Stimulated activated CD4-positive, alpha-beta T cell treated with anti-CD3 and anti-CD28 coated beads, Interleukin-4, amount 100 ng/mL, for 4 hours (primary cell): ENCODE data around the gene GDPD5.

Experiments used
- DNase-seq, 2 experiments: peaks; one replicate each; pipeline ENCODE4 v3.0.0-alpha.2; 2020

The GDPD5 gene

DNA sequence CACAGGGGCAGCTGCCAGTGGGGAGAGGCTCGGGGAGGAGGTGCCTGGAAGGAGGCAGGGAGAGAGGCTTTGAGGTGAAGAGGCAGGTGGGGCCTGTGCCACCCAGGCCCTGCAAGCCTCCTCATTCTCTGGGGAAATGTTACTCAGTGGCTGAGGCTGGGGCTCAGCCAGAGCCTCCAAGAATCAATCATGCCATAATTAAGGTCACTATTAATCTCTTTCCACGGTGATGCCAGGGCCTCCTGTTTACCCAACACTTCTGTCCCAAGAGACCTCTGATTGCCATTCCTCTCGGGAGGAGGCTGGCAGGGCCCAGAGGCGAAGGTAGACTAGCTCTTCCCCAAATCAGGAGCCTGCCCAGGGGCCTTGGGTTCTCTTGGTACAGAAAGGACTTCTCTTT is 38.4 kb downstream of the GDPD5 start:
- no peak for DNase-seq

DNA sequence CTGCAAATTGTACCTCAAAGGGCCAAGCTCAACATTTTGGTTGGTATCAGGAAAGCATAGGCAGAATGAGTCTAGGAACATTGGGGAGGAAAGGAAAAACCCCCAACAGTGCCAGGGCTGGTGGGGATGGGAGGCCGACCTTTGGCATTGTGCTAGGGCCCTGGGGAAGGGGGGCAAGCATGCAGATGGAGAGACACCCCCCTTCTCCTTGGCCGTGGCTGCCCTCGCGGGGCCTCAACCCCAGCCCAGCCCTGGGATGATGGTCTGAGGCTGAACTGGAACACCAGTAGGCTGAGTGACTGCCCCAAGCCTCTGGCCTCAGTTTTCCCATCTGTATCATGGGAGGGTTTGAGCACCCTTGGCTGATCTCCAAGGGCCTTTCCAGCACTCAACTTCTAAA is 40.0 kb downstream of the GDPD5 start:
- no peak for DNase-seq

DNA sequence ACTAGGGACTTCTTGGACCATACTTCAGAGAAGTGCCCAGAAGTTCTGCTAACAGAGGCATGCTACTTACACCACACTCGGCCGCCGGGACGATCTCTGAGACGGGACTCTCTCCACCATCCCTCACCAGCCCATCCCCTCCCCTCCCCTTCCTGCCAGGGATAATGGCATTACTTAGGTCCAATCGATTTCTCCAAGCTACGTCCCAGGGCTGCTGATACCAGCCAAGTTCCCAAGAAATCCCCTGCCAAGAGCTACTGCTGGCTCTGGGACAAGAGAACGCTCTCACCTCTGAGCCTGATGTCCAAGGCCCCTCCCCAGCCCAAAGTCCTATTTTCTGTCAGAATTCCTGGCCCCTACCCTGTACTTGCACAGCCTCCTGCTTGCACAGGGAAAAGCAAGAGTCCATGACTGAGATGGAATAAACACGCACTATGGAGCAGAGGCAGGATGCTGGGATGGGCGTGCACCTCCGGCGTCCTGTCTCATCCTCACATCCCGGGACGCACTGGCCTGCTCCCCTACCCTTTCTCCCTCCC is 42.7 kb downstream of the GDPD5 start:
- DNase-seq, result no peak

DNA sequence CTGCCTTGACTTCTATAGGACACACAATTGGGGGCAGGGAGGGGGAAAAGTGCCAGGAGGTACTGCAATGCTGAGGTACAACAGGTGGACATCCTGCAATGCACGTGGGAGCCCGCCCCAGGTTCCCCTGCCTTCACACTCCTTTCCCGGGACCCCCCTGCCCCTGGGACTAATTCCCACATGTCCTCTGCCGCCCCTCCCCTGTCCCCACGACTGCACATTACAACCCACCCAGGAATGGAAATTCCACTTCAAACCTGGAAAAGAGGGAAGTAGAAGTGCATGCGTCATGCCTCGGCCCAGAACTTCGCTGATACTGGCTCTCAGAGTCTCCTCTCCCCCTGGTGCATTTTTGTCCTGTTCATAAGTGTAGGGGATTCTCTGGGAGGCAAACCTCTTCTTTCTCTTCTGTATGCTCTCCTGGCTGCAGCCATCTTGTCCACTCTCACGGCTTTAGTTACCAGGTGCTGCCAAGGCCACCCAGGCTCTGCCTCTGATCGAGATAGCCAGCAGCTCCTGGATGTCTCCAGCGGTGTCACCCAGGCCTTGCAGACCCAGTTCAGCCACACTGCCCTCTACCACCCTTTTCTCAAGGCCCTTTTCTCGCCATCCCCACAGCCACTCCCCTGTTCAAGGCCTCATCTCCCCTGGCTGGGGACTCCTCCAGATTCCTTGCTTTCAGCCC is 43.7 kb downstream of the GDPD5 start:
- DNase-seq, result no peak

DNA sequence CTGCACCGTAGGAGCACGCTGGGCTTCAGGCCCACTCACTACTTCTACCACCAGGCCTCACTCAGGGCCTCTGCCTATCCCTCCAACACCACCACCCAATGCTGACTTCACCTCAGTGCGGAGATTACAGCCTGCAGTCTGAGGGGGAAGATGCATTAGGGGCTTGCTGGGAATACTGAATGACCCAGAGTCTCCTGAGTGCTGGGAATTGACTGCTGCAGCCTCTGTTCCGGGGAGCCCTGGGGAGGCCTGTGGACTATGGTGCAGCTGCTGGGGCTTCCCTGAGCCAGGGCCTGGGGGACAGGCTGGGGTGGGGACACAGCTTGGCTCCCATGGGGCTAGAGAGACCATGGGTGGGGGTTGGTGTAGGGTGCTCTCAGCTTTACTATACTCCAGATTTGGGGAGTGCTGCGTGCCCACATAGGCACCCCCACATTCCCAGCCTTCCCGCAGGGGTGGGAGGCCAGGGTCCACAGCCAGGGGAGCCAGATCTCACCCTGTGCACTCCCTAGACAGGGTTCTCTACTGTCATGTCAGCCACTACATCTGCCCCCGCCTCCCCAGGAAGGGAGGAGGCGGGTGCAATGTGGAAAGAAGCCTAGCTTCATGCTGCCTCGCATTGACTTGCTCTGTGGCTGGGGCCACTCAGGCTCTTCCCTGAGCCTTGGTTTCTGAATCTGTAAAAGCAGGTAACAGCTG is 44.4 kb downstream of the GDPD5 start:
- DNase-seq, result no peak

DNA sequence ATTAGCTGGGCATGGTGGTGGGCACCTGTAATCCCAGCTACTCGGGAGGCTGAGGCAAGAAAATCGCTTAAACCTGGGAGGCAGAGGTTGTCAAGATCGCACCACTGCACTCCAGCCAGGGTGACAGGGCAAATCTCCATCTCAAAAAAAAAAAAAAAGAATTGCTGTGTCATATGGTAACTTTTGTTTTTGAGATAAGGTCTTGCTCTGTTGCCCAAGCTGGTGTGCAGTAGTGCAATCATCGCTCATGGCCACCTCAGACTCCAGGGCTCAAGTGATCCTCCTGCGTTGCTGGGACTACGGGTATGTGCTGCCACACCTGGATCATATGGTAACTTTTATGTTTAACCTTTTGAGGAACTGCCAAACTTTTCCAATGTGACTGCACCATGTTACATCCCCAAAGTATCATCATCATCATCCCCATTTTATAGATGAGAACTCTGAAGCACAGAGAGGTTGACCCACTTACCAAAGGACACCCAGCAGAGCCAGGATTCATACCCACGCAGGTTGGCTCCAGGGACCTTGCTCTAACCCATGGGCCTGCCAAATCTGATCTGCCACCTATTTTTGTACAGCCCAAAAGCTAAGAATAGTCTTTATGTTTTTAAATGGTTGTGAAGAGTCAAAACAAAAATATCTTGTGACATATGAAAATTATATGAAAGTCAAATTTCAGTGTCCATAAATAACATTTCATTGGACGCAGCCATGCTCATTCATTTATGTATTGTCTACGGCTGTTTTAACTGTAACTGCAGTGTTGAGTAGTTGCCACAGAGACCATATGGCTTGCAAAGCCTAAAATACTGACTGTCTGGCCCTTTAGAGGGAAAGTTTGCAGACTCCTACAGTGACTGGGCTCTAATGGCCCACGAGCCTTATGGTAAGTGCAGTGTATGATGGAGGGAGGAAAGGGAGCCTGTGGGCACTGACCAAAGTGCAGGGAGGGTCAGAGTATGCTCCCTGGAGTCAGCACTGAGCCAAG is 45.3 kb downstream of the GDPD5 start:
- no peak for DNase-seq

DNA sequence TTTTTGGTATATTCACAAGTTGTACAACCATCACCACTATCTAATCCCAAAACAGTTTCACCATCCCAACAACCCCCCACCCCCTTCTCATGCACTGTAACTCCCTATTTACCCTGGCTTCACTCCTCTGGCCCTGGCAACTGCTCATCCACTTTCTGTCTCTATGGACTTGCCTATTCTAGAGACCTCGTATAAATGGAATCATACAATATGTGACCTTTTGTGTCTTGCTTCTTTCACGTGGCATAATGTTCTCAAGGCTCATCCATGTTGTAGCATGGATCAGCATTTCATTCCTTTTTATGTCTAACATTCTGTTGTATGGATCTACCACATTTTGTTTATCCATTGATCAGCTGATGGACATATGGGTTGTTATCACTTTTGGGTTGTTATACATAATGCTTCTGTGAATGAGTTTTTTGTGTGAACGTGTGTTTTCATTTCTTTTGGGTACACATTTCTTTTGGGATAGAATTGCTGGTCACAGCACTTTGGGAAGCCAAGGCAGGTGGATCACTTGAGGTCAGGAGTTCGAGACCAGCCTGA is 46.1 kb downstream of the GDPD5 start:
- DNase-seq, result no peak

DNA sequence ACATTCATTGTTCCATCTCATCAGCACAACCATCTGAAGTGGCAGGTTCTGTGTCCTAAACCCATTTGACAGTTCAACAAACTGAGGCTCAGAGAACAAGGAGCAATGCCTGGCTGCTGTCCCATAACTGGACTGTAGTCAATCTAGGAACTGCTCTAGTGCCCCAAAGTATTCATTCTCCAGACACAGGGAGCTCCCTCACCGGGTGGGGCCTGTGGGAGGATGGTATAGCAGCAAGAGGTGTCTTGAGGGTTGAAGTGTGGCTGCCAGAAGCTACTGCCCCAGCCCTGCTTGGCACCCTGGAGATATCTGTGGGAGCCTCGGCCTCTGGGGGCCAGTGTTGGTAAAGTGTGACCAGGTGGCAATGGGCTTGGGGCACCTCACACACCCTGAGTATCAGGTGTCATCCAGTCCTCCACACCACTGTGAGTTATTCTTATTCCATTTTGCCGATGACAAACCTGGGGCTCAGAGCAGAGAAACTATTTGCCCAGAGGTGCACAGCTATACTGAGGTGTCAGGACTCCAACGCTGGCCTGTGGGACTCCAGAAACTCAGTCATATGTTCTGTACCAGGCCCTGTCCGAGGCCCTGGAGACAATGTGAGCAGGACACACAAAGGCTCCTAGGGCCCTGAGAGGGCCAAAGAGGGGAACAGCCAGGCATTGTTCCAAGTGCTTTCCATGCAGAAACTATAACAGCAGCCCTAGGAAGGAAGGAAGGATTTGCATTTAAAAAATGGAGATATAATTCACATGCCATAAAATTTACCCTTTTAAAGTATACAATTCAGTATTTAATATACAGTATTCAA is 46.8 kb downstream of the GDPD5 start:
- DNase-seq, result no peak

DNA sequence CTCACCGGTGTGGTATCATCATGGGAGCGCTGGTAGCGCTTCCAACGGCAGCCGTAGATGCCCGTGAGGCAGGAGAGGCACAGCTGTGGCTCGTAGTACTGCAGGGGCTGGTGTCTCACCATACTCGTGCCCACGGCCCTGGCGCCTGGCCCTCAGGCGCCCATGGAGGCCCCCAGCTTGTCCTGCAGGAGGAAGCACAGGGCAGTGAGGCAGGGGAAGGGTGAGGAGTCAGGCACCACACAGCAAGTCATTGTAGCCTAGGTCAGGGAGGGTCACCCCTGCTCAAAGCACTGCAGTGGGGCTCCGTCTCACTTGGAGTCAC is 48.2 kb downstream of the GDPD5 start:
- DNase-seq, result no peak

DNA sequence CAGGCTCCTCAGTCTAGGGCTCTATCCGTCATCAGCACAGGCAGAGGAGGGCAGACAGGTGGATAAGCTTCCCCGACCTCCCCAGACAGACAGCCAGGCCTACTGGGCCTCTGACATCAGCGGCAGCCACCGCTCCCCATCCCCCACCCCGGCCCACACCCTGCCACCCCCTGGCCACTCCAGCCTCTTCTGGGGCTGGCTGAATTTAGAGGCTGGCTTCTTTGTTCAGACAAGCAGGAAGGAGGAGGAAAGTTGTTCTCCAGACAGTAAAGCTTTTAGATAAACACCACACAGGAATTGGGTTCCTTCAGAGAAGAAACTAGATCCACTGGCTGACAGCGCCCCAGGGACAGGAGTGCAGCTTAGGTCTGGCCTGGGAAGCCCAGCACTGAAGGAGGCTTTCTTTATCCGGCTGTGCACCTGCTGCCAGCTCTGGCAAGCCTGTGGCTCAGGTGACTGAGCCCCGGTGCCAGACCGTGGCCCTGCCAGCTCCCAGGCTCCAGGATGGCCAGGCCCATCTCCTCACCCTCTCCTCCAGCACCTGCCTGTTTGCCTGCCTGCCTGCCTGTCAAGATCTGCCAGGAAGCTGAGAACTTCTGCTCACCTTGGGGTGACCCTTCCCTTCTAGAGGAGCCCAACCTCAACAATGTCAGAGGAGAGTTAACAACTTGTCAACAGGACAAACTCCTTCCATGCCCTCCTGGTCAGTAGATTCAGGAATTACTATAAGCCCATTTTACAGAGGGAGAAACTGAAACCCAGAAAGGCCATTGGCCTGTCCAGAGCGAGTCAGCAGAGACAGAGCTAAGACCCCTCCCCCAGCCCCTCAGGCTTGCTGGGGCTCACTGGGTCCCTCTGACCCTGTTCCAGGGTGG is 48.8 kb downstream of the GDPD5 start:
- no peak for DNase-seq

DNA sequence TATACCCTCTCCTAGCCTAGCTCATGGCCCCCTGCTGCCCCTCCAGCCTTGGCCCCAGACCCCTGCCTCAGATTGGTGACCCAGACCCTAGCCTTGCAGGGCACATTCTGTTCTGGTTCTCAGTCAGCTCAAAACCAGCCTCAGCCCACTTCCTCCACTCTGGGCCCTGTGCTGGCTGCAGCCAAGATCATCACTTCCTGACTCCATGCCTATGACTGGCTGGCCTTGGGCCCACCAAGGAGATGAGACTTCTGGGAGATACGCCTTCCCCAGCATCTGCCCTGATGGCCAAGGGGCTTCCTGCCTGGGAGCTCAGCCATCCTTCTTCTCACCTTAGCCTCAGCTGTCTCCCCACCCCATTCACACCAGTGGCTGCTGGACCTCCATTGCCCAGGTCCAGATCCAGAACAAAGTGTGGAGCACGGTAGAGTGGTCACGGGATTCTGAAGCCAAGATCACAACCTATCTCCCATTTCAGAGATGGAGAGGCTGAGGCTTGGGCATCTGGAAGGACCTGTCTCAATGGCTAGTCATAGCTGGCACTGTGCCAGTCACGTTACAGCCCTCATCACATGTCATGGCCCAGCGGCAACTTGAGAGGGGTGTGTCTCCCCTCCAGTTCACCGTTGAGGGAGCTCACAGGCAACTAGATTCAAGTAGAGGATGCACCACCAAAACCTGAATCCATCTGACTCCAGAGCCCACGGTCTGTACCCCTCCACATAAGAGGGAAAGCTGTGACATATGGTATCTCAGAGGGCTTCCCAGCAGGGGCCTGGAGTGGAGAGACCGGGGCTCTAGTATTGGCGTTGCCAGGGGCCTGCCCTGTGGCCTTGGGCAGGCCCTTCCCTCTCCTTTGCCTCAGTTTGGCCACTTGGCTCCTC is 49.7 kb downstream of the GDPD5 start:
- DNase-seq, result no peak

DNA sequence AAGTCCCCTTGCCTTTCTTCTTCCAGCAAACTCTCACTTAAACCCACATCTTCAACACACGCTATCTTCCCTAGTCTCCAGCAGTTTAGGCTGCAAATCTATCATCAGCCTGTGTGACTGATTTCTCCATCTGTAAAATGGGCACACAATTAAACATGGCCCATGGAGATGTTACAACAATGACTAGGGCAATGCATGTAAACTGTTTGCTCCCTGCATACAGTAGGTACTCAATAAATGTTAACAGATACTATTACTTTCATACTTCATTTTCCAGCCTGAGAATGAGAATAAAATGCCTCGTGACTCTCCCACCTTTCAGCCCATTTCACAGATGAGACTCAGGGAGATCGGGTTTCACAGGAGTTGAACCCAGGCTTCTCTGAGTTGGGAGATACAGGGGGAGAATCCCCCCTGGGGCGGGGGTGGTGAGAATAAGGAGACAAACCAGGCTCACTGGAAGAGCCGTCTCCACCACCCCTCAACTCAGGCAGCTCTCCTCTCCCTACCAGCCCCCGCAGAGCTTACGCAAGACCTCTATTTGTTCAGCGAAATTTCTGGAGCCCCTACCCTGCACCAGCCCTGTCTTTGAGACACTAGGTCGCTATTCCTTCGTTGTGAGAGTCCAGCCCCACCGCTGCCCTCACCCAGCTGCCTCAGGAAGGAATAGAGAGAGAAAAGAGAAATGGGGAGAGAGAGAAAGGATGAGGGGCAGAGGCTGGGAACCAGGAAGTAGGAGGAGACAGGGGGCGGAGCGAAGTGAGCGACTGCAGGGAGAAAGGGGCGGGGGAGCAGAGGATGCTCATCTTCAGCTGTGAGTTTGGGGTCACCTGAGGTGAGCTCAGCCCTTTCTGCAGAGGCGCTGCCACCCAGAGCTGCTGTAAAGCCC is 50.6 kb downstream of the GDPD5 start:
- DNase-seq, result peak; percentile 37 to 38

DNA sequence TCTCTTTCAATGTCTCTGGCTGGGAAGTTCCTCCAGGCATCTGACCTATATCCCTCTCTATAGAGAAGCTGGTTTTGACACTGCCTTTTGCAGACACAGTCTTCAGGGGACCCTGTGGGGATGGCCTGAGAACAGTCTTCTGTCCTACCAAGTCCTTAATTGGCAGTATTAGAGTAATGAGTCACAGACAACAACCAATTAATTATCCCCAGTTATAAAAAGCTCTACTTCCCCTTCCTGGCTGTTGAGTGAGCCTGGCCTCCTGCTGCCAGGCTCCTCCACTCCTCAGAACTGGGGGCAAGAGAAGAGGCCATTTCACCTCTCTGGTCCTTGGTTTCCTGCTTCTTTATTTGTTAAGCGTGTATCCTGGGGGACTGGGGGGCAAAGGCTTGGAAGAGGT is 51.5 kb downstream of the GDPD5 start:
- no peak for DNase-seq

DNA sequence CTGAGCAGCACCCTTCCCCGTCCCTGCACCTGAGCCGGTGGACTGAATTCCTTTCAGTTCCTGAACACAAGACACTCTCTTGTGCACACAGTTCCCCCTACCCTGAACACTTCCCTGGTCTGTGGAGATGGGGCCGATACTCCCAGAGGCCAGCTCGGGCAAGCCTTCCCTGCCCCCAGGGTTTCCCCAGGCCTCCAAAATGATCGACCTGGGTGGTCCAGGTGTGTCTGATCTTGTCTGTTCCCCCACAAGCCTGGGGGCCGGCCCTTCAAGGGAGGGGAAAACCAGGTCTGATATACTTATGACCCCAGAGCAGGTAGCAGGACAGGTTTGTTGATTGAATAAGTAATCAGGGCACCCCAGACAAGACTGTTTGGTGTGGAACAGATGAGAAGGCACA is 52.1 kb downstream of the GDPD5 start:
- no peak for DNase-seq

DNA sequence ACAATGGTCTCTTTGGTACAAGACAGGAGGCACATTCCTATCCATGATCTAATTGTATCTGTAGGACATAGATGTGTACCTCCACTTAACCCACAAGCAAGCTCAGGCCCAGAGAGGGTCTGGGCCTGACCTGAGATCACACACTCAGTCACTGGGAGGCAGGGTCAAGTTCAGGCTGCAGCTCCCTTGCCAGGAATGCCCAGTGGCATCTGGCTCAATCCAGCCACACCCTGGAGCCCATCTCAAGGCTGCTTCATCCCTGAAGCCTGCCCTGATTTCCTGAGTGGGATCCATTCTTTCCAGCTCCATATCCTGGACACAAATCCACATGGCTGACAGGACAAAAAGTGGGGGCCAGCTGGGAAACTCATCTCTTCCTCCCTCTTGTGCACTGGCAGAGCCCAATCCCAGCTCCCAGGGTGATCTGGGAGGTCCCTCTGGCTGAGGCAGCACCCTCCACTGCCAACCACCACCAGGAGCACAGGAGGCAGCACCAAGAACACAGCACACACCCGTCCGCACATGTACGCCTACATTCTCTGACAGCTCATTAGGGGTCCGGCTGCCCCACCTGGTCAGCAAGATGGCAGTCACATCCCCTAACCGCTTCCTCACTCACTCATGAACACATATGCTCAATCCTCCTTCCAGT is 53.5 kb downstream of the GDPD5 start:
- DNase-seq, result no peak

DNA sequence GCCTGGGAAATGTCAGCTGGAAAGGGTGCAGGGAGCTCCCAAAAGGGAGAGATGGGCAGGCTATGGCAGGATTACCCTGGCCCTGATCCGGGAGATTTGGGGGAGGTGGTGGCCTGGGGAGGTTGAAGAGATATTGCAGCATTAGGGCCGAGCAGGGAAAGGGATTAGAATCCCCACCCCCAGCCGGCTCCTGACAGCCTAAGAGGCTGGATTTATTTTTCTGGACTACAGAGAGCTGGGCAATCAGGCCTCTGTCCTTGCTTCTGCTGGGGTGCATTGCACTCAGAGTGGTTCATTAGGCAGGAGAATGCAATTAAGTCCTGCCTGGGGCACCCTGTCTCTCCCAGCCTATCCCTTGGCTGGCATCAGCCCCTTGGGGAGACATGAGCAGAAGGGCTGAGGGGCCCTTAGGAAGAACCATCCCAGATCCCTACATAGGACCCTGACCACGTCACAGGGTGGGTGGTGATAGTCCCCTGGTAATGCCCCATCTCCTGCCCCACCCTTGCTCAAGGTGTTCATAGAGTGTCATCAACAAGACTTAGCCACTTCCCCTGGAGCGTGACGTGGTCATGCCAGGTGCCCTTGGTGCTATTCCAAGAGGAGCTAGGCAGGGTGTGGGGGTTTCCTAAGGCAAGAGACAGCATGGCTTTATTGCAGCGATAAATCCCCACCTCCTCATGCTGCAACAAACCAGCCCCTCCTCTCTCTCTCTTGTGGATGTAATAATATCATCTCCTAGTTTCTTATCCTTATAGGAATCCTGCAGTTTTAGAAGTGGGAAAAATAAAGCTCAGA is 54.4 kb downstream of the GDPD5 start:
- DNase-seq, result no peak

DNA sequence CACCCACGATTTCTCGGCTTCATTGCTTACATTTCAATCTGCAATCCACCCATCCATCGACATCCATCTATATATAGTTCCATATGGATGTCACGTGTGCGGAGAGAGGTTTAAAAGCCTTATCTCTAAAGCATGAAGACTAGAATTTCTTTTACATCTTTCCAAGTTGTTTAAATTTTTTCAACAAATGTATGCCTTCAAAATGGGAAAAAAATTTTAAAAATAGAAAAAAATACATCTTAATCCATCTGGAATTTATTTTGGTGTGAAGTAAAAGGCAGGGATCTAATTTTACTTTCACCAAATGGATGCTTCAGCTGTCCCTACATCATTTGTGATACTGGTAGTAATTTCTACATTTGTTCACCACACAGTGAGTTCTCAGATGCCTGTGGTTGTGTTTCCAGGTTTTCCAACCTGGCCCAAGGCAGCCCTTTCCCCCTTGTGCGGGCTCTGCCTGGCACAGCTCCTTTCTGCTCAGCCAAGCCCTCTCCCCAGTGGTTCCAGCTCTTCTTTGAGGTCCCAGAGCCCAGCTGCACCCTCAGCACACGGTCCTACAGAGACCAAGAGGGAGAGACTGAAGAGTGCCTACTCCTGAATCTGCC is 55.2 kb downstream of the GDPD5 start:
- DNase-seq, result no peak
